ENCODE measurements around the gene CLIP4.
A peak's percentile ranks its signal among the peaks of the same experiment; 100 is the strongest.

Gene CLIP4

GRCh38 chr2:29114946-29115609 lies at the start of gene CLIP4:
Gene CLIP4 (plus strand): TSS chr2:29115415. CDS start chr2:29121389, 5,974 bp downstream.
- DNase-seq (ENCODE audit: low read depth) = peak; percentile 56
- TF ChIP-seq, protein P1, sequence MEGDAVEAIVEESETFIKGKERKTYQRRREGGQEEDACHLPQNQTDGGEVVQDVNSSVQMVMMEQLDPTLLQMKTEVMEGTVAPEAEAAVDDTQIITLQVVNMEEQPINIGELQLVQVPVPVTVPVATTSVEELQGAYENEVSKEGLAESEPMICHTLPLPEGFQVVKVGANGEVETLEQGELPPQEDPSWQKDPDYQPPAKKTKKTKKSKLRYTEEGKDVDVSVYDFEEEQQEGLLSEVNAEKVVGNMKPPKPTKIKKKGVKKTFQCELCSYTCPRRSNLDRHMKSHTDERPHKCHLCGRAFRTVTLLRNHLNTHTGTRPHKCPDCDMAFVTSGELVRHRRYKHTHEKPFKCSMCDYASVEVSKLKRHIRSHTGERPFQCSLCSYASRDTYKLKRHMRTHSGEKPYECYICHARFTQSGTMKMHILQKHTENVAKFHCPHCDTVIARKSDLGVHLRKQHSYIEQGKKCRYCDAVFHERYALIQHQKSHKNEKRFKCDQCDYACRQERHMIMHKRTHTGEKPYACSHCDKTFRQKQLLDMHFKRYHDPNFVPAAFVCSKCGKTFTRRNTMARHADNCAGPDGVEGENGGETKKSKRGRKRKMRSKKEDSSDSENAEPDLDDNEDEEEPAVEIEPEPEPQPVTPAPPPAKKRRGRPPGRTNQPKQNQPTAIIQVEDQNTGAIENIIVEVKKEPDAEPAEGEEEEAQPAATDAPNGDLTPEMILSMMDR (IDR thresholded peaks at IDR 0.05; ENCODE audit: insufficient read depth, low read depth, low read length, missing control alignments) = no peak
- peak within 1 kb of the TSS; percentile 73 for H3K4me3 ChIP-seq (ENCODE audit: low read length)

DNA sequence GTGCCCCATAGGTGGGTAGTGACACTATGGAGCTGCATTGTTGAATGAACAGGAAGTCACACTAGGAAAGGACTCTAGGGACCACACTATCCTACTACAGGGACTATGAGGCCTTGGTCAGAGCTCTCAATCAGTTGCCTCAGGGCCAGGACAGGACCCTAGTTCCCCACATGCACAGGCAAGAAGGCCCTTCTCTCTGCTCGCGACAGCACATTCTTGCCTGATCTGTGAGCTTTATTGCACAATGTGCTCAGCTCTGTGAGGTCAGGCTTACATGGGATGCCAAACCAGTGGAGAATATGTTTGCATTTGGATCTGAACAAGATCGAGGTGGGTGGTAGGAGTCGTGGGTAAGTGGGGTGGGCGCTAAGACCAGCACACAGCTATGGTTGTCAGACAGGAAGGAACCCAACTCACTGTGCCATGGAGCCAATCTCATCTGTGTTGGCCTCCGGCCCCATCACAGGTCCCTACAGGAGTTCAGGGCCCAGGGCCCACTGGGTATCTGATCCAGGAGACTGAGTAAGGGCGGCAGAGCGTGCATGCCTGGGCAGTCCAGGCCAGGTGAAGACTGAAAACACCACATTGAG lies 48.8 kb upstream of the CLIP4 start:
- no peak overlapping the region for H3K4me3 ChIP-seq (ENCODE audit: low read length)
- DNase-seq (ENCODE audit: low read depth) = peak; percentile 95
- TF ChIP-seq, protein P1 (IDR thresholded peaks at IDR 0.05; ENCODE audit: insufficient read depth, low read depth, low read length, missing control alignments) = no peak

GRCh38 chr2:29066997-29067605 lies 48.1 kb upstream of the CLIP4 start:
- TF ChIP-seq, protein P1 (IDR thresholded peaks at IDR 0.05; ENCODE audit: insufficient read depth, low read depth, low read length, missing control alignments) = no peak
- DNase-seq (ENCODE audit: low read depth) = peak; percentile 97
- H3K4me3 ChIP-seq (ENCODE audit: low read length) = no peak overlapping the region

- H3K4me3 ChIP-seq (ENCODE audit: low read length) = no peak overlapping the region
- peak; percentile 91 for DNase-seq (ENCODE audit: low read depth)
- TF ChIP-seq, protein P1 (IDR thresholded peaks at IDR 0.05; ENCODE audit: insufficient read depth, low read depth, low read length, missing control alignments) = no peak
Measured at GRCh38 chr2:29068513-29068912, 46.7 kb upstream of the CLIP4 start.

DNA sequence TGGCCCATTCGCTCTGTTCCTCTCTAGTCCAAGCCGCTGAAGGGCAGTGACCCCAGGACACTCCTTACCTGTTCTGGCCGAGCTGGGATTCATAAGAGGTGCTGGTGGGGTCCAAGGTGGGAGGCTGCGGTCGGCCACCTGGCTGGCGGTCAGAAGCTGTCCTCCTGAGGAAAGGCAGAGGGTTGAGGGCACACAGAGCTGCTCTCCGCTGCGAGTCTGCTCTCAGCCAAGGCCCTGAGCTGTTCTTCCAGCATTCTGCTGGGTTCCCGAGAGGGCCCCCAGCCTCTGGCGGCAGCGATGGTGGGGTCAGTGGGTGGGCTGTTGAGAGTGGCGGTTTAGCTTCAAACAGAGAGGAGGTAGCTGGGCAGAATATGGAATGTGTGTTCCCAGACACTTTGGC lies 44.7 kb upstream of the CLIP4 start:
- TF ChIP-seq, protein P1 (IDR thresholded peaks at IDR 0.05; ENCODE audit: insufficient read depth, low read depth, low read length, missing control alignments) = no peak
- no peak overlapping the region for H3K4me3 ChIP-seq (ENCODE audit: low read length)
- no peak for DNase-seq (ENCODE audit: low read depth)

GRCh38 chr2:29071032-29071975 lies 43.9 kb upstream of the CLIP4 start:
- TF ChIP-seq, protein P1 (IDR thresholded peaks at IDR 0.05; ENCODE audit: insufficient read depth, low read depth, low read length, missing control alignments) = no peak

More at GRCh38 chr2:29071032-29071975, 43.9 kb upstream of the CLIP4 start:
- H3K4me3 ChIP-seq (ENCODE audit: low read length) = no peak overlapping the region
- DNase-seq (ENCODE audit: low read depth) = no peak
